Hindlimb muscle (tissue), 1 donor: ENCODE results near the gene POLD1. TPM values are rescaled to one million over a fixed set of nuclear protein-coding genes. Genes with fewer than 3 reads are reported as not detected.
"Not testable (repeated sequence)": the region's sequence is repeated elsewhere in the genome, so short reads cannot be mapped to it uniquely, and the experiment has no call there.

Experiments used
- DNase-seq: peaks from one replicate; pipeline ENCODE4 v3.0.0-alpha.2; 2013
- polyA plus RNA-seq: library from polyadenylated mRNA; unstranded; fragments of 120-200 nt; gene quantifications from one replicate; pipeline ENCODE4 v1.2.1, GENCODE V29; 2013; ENCODE audit not compliant: insufficient read length

Gene POLD1
- polyA plus RNA-seq, 1 donor: 19.7 TPM

GRCh38 chr19:50365434-50366306 lies 18.5 kb upstream of the POLD1 start, which contains the start of gene NAPSA:
TSS of gene NAPSA (minus strand) at chr19:50365639. CDS start at chr19:50365621, 18 bp downstream.
- no peak for DNase-seq

GRCh38 chr19:50368649-50369570 lies 15.2 kb upstream of the POLD1 start:
- DNase-seq: peak; percentile 86

GRCh38 chr19:50371914-50372475 lies 12.2 kb upstream of the POLD1 start:
- DNase-seq: no peak

GRCh38 chr19:50376166-50377050 lies 7.7 kb upstream of the POLD1 start, which contains the start of gene NR1H2:
TSS of gene NR1H2 (plus strand) at chr19:50376457. CDS start at chr19:50377606, 1,149 bp downstream.
- peak; percentile 97 for DNase-seq

GRCh38 chr19:50377051-50377461 lies 7.1 kb upstream of the POLD1 start:
- DNase-seq: no peak

GRCh38 chr19:50377517-50377916 lies 6.6 kb upstream of the POLD1 start:
- no peak for DNase-seq

GRCh38 chr19:50378169-50378862 lies 5.8 kb upstream of the POLD1 start:
- no peak for DNase-seq

GRCh38 chr19:50378863-50379236 lies 5.3 kb upstream of the POLD1 start:
- DNase-seq: no peak

- no peak for DNase-seq
Measured at GRCh38 chr19:50379602-50380001, 4.5 kb upstream of the POLD1 start.

- DNase-seq: no peak
Measured at GRCh38 chr19:50380137-50380536, 4.0 kb upstream of the POLD1 start.

- DNase-seq: no peak
Measured at GRCh38 chr19:50380751-50381151, 3.4 kb upstream of the POLD1 start.

GRCh38 chr19:50381881-50382729 lies 2.0 kb upstream of the POLD1 start:
- DNase-seq: no peak

- DNase-seq: no peak
Measured at GRCh38 chr19:50383001-50383851, 921 bp upstream of the POLD1 start.

- no peak for DNase-seq
Measured at GRCh38 chr19:50384685-50385535, 763 bp downstream of the POLD1 start.

GRCh38 chr19:50387176-50387867 lies 3.2 kb downstream of the POLD1 start:
- no peak for DNase-seq

GRCh38 chr19:50387868-50388245 lies 3.7 kb downstream of the POLD1 start:
- no peak for DNase-seq

GRCh38 chr19:50390295-50390694 lies 6.1 kb downstream of the POLD1 start:
- not testable (repeated sequence) for DNase-seq

- DNase-seq: not testable (repeated sequence)
Measured at GRCh38 chr19:50390952-50391351, 6.8 kb downstream of the POLD1 start.
